ENCODE data around the gene CCDC73. TPM values are rescaled to one million over a fixed set of nuclear protein-coding genes. Genes with fewer than 3 reads are reported as not detected.

Gene CCDC73
- polyA plus RNA-seq, 1 of the 3 experiments (the other 2 are of a cell fraction): not detected

GRCh38 chr11:32641361-32641760, 153.1 kb downstream of the CCDC73 start:
- no peaks in the 10 kb centered on the region for H3K79me2 ChIP-seq (ENCODE audit: insufficient read depth)
- no peaks in the 10 kb centered on the region for H3K36me3 ChIP-seq (replicated peaks in 1 of 2; ENCODE audit: control insufficient read depth in 1 of 2, insufficient read depth in 2 of 2, low read length in 1 of 2)
- H4K20me1 ChIP-seq (ENCODE audit: insufficient read depth): no peaks in the 10 kb centered on the region
- TF ChIP-seq SMC3 (IDR thresholded peaks at IDR 0.05; ENCODE audit: low read depth, low read length) (no peak), RCOR1 (IDR thresholded peaks at IDR 0.05; ENCODE audit: low read length) (no peak), NFIC (IDR thresholded peaks at IDR 0.05; ENCODE audit: borderline replicate concordance) (no peak), TEAD4 (IDR thresholded peaks at IDR 0.05; ENCODE audit: borderline replicate concordance, insufficient read depth) (no peak), GABPA (IDR thresholded peaks at IDR 0.05; ENCODE audit: low read depth) (no peak), CHD2 (IDR thresholded peaks at IDR 0.05; ENCODE audit: low read length, partially characterized antibody) (no peak), MXI1 (IDR thresholded peaks at IDR 0.05; ENCODE audit: low read depth, low read length) (no peak)
- TF ChIP-seq, protein P1, sequence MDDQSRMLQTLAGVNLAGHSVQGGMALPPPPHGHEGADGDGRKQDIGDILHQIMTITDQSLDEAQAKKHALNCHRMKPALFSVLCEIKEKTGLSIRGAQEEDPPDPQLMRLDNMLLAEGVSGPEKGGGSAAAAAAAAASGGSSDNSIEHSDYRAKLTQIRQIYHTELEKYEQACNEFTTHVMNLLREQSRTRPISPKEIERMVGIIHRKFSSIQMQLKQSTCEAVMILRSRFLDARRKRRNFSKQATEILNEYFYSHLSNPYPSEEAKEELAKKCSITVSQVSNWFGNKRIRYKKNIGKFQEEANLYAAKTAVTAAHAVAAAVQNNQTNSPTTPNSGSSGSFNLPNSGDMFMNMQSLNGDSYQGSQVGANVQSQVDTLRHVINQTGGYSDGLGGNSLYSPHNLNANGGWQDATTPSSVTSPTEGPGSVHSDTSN (IDR thresholded peaks at IDR 0.05): no peak
- TF ChIP-seq, protein P2, sequence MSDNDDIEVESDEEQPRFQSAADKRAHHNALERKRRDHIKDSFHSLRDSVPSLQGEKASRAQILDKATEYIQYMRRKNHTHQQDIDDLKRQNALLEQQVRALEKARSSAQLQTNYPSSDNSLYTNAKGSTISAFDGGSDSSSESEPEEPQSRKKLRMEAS (IDR thresholded peaks at IDR 0.05; ENCODE audit: low read depth): no peak
- TF ChIP-seq, protein P3, sequence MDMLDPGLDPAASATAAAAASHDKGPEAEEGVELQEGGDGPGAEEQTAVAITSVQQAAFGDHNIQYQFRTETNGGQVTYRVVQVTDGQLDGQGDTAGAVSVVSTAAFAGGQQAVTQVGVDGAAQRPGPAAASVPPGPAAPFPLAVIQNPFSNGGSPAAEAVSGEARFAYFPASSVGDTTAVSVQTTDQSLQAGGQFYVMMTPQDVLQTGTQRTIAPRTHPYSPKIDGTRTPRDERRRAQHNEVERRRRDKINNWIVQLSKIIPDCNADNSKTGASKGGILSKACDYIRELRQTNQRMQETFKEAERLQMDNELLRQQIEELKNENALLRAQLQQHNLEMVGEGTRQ (IDR thresholded peaks at IDR 0.05; ENCODE audit: borderline replicate concordance, low read depth, low read length): no peak
- TF ChIP-seq, protein P4, sequence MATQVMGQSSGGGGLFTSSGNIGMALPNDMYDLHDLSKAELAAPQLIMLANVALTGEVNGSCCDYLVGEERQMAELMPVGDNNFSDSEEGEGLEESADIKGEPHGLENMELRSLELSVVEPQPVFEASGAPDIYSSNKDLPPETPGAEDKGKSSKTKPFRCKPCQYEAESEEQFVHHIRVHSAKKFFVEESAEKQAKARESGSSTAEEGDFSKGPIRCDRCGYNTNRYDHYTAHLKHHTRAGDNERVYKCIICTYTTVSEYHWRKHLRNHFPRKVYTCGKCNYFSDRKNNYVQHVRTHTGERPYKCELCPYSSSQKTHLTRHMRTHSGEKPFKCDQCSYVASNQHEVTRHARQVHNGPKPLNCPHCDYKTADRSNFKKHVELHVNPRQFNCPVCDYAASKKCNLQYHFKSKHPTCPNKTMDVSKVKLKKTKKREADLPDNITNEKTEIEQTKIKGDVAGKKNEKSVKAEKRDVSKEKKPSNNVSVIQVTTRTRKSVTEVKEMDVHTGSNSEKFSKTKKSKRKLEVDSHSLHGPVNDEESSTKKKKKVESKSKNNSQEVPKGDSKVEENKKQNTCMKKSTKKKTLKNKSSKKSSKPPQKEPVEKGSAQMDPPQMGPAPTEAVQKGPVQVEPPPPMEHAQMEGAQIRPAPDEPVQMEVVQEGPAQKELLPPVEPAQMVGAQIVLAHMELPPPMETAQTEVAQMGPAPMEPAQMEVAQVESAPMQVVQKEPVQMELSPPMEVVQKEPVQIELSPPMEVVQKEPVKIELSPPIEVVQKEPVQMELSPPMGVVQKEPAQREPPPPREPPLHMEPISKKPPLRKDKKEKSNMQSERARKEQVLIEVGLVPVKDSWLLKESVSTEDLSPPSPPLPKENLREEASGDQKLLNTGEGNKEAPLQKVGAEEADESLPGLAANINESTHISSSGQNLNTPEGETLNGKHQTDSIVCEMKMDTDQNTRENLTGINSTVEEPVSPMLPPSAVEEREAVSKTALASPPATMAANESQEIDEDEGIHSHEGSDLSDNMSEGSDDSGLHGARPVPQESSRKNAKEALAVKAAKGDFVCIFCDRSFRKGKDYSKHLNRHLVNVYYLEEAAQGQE (IDR thresholded peaks at IDR 0.05; ENCODE audit: low read depth, low read length): no peak
- H3K27me3 ChIP-seq (ENCODE audit: insufficient read depth): no peaks in the 10 kb centered on the region
- no peaks in the 10 kb centered on the region; the same call in 1 of the 2 replicates for H3K9me3 ChIP-seq
- ChIA-PET CTCF (interaction anchor here (1.0 kb wide), 1 partner anchor 81 kb away, joined by 3 read pairs; no protein-coding TSS in a partner anchor), POLR2A (interaction anchor here (0.7 kb wide), 1 partner anchor 17 kb away, joined by 3 read pairs; no protein-coding TSS in a partner anchor)
- DNase-seq: no peak
- no peak overlapping the region for H3K4me2 ChIP-seq
- H3K27ac ChIP-seq (ENCODE audit: low read depth in 2 of 2, low read length in 1 of 2): no peak overlapping the region
- H3F3A ChIP-seq (replicated peaks; ENCODE audit: insufficient read depth): no peaks in the 10 kb centered on the region
- no peaks in the 10 kb centered on the region for H3K4me1 ChIP-seq (ENCODE audit: control insufficient read depth in 1 of 2, insufficient read depth in 2 of 2, low read depth in 1 of 2, low read length in 1 of 2)
- H3K4me3 ChIP-seq (ENCODE audit: low read depth in 2 of 2, low read length in 1 of 2): no peak overlapping the region
- no peaks in the 10 kb centered on the region for H3K9me2 ChIP-seq
- no peak overlapping the region for H3K9ac ChIP-seq
- no peak overlapping the region for H2AFZ ChIP-seq (ENCODE audit: low read depth)

DNA sequence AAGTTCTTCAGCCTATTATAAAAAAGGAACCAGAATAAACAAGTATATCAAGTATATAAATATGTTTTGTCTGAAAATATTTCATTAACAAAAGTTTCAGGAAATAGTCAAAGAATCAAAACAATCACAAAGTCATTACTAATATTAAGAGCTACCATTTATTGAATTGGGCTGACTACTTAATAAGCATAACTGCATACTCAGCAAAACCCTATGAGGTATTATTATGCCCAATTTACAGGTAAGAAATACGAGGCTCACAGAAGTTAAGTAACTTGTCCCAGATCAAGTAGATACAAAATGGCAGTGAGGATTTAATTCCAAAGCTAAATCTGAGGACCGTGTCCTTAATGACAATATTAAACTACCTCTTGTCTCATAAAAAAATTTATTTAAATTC, 158.6 kb downstream of the CCDC73 start:
- TF ChIP-seq RFX5 (IDR thresholded peaks at IDR 0.05; ENCODE audit: low read length) (no peak), FOXJ3 (CRISPR knock-in tag; IDR thresholded peaks at IDR 0.05) (no peak), RCOR1 (IDR thresholded peaks at IDR 0.05; ENCODE audit: low read length) (no peak), EP300 (IDR thresholded peaks at IDR 0.05; ENCODE audit: borderline replicate concordance in 1 of 2, low read depth in 1 of 2, low read length in 1 of 2) (no peak), ELF1 (IDR thresholded peaks at IDR 0.05) (no peak), POLR2AphosphoS5 (IDR thresholded peaks at IDR 0.05; ENCODE audit: low read depth, low read length) (no peak)
- POLR2A ChIA-PET: no interaction called here
- Histone ChIP-seq H3K9ac (no peak overlapping the region), H4K20me1 (ENCODE audit: insufficient read depth) (no peaks in the 10 kb centered on the region), H3K27ac (ENCODE audit: low read depth in 2 of 2, low read length in 1 of 2) (no peak overlapping the region), H2AFZ (ENCODE audit: low read depth) (no peak overlapping the region), H3F3A (replicated peaks; ENCODE audit: insufficient read depth) (no peaks in the 10 kb centered on the region), H3K36me3 (replicated peaks in 1 of 2; ENCODE audit: control insufficient read depth in 1 of 2, insufficient read depth in 2 of 2, low read length in 1 of 2) (no peaks in the 10 kb centered on the region), H3K4me2 (no peak overlapping the region), H3K27me3 (ENCODE audit: insufficient read depth) (no peaks in the 10 kb centered on the region; the same call in 1 of the 2 replicates), H3K9me2 (no peaks in the 10 kb centered on the region; the same call in 1 of the 2 replicates), H3K4me1 (ENCODE audit: control insufficient read depth in 1 of 2, insufficient read depth in 2 of 2, low read depth in 1 of 2, low read length in 1 of 2) (no peaks in the 10 kb centered on the region), H3K4me3 (ENCODE audit: low read depth in 2 of 2, low read length in 1 of 2) (no peak overlapping the region), H3K79me2 (ENCODE audit: insufficient read depth) (no peaks in the 10 kb centered on the region), H3K9me3 (peaks cover 8% of the 10 kb centered on the region; the same call in 1 of the 2 replicates)
- 6% methylated on average over 2 of the region's 2 CpGs for WGBS (ENCODE audit: low lambda C conversion rate)
- DNase-seq: no peak
- CTCF ChIA-PET: no interaction called here

Data from SK-N-SH (cell line).